IPS-11a (cell line): ENCODE measurements around the gene POLR1G.
A peak's percentile ranks its signal among the peaks of the same experiment; 100 is the strongest.

Source experiments
- H3K4me3 ChIP-seq: one replicate; pipeline ENCODE4 v1.5.1; 2013; ENCODE audit warnings: low read depth, low read length, control low read depth

POLR1G gene, protein sequence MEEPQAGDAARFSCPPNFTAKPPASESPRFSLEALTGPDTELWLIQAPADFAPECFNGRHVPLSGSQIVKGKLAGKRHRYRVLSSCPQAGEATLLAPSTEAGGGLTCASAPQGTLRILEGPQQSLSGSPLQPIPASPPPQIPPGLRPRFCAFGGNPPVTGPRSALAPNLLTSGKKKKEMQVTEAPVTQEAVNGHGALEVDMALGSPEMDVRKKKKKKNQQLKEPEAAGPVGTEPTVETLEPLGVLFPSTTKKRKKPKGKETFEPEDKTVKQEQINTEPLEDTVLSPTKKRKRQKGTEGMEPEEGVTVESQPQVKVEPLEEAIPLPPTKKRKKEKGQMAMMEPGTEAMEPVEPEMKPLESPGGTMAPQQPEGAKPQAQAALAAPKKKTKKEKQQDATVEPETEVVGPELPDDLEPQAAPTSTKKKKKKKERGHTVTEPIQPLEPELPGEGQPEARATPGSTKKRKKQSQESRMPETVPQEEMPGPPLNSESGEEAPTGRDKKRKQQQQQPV

GRCh38 chr19:45406226-45407090, at the start of gene POLR1G:
TSS of gene POLR1G (plus strand) at chr19:45406644. CDS start at chr19:45406697, 53 bp downstream.
- H3K4me3 ChIP-seq = peak within 1 kb of the TSS; percentile 96

DNA sequence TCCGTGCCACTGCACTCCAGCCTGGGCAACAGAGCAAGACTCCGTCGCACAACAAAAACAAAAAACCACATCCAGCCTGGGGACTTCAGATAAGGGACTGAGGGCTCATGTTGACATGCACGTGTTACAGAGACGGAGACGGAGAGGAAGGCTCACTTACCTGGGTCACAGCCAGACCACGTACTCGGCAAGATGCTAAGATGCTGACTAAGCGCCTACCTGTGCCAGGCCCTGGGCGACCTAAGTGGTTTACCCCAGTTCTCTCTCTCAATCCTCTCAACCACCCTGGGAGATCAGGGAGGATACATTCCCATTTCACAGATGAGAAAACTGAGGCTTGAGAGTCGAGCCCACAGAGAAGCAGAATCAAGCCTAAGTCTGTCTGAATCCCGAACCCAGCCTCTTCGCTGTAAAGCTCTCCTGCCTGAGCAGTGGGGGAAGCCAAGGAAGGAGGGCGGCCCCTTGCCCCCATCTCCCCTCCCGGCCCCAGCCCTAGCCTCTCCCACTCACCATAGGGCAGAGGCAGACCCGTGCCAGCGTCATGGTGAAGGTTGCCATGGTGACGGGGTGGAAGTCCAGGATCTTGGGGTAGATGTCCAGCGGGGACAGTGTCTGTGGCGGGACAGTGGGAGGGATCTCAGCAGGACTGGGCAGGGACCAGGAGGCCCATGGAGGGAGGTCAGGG, 49.5 kb upstream of the POLR1G start:
- H3K4me3 ChIP-seq = no peak overlapping the region

DNA sequence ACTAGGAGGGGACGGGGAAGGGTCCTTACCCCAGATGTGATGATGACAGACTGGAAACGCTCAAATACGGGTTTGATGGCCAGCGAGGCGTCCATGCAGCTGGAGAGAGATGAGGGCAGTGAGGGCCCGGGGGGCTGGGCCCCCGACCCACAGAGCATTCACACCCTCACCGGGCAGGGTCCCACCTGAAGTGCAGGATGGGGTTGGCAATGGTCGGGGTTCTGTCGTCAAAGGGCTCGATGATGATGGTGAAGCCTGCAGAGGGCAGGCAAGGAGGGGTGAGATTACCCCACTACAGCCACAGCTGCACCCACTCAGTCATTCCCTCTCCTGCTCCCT, 49.0 kb upstream of the POLR1G start:
- no peak overlapping the region for H3K4me3 ChIP-seq

DNA sequence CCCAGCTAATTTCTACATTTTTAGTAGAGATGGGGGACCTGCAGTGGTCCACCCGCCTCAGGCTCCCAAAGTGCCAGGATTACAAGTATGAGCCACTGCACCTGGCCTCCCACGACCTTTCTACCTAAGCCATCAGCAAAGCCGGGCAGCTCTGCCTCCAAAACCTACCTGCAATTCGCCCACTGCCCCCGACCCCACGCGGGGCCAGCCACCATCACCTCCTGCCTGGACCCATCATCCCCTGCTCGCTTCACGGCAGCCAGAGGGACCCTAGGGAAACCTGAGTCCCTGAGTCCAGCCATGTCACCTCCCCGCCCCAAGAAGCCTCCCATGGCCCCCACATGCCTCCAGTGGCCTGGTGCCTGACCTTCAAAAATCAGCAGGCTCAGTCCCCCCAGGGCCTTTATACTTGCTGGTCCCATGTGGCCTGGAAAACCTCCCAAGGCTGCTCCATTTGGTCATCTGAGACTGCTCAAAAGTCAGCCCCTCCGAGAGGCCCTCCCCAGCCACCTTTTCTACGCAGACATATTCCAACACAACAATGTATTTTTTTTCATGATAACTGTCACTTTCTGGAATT, 48.1 kb upstream of the POLR1G start:
- no peak overlapping the region for H3K4me3 ChIP-seq

GRCh38 chr19:45361608-45362007, 44.8 kb upstream of the POLR1G start:
- no peak overlapping the region for H3K4me3 ChIP-seq

GRCh38 chr19:45362291-45362690, 44.2 kb upstream of the POLR1G start:
- H3K4me3 ChIP-seq = no peak overlapping the region

GRCh38 chr19:45363861-45364459, 42.5 kb upstream of the POLR1G start:
- no peak overlapping the region for H3K4me3 ChIP-seq

DNA sequence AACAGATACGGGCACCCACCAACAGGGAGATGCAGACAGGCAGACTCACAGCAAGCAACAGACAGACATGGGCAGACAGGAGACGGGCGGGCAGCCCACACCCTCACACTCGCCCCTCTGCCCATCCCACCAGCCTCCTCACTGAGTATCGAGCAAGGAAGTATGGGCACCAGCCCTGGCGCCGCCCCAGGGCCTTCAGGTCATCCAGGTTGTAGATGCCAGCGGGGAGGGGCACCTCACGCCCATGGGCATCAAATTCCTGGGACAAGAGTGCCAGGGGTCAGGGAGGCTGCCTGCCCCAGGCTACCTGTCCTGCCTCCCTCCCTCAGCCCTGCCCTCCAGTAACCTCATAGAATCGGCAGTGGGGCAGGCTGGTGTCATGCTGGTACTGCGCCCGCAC, 41.7 kb upstream of the POLR1G start:
- H3K4me3 ChIP-seq = no peak overlapping the region

GRCh38 chr19:45368127-45368526, 38.3 kb upstream of the POLR1G start:
- H3K4me3 ChIP-seq = no peak overlapping the region

DNA sequence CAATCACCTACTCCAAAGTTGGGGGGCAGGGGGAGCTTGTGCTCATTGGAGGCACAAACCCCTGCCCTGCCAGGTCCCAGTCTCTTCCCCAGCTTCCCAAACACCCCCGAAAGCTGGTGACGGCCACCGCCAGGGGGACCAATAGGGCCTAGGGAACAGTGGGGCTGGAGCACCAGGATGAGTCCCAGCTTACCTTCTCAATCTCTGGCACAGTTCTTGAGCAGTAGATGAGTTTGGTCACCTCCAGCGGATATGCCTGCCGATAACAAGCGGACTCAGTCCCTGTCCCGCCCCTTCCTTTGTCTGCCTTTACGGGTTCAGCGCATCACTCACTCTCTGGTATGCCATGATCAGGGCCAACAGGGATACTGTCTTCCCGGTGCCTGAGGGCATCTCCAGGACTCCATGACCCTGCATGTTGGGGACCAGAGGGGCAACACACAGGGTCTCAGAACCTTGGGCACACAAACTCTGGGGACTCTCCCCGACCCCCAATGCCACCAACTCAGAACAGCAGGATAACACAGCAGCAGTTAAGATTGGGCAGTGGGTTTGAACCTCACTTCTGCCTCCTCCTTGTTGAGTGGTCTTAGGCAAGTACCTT, 37.6 kb upstream of the POLR1G start:
- no peak overlapping the region for H3K4me3 ChIP-seq

GRCh38 chr19:45370410-45371204, 35.8 kb upstream of the POLR1G start, which contains the start of gene ERCC2:
TSS of gene ERCC2 (minus strand) at chr19:45370573. CDS start at chr19:45370540, 33 bp downstream.
- peak within 1 kb of the TSS; percentile 84 for H3K4me3 ChIP-seq

DNA sequence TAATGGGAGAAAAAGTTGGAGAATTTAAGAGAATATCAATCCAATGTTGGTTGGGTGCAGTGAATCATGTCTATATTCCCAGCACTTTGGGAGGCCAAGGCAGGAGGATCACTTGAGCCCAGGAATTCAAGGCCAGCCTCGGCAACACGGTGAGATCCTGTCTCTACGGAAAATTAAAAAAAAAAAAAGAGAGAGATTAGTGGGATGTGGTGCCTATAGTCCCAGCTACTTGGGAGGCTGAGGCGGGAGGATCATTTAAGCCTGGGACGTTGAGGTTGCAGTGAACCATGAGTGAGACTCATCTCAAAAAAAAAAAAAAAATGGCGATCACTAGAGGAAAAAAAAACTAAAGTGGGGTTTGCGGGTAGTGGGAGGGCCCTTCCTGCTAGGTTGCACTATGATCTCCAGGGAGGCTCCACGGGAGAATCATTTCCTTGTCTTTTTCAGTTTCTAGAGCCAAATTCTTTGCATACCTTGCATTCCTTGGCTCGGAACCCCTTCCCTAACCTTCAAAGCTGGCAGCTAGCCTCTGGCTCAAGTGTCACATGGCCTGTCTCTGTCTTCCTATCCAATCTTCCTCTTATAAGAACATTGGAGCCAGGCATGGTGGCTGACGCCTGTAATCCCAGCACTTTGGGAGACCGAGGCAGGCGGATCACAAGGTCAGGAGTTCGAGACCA, 30.3 kb upstream of the POLR1G start:
- no peak overlapping the region for H3K4me3 ChIP-seq

GRCh38 chr19:45380107-45380506, 26.3 kb upstream of the POLR1G start:
- H3K4me3 ChIP-seq = no peak overlapping the region

- H3K4me3 ChIP-seq = no peak overlapping the region
Observed at GRCh38 chr19:45382426-45382825, 24.0 kb upstream of the POLR1G start.

- H3K4me3 ChIP-seq = peak overlapping the region; percentile 8
Observed at GRCh38 chr19:45385392-45386221, 20.8 kb upstream of the POLR1G start.

GRCh38 chr19:45391346-45391745, 15.1 kb upstream of the POLR1G start:
- H3K4me3 ChIP-seq = no peak overlapping the region

DNA sequence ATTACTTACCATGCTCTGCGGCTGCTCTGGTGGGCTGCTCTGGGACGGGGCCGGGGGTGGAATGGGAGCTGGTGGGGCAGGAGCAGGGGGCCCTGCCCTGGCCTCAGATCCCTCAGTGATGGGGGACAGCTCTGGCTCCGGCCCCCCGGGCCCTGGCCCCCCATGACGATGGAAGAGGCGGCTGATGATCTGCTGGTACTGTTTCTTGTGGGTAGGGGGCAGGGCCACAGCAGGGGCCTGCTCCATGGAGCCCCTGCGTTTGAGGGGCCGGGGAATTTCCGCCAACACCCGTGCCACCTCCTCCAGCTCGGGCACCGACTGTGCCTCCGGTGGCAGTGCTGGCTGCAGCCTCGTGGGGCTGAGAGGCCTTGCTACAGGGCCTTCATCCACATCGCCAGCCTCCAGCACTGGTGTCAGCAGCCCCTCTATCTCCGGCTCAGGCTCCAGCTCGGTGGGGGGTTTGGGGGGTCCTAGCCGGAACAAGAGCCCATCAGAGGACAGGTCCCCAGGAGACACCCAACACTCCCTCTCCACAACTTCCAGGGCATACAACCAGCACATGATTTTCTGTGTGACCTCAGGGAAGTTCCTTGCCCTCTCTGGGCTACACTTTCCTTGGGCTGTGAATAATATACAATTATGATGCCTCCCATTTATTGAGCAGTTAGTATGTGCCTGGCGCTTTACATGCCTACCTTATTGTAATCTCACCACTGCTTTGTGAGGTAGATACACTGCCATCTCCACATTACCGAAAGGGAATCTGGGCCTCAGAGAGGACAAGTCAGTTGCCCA, 14.4 kb upstream of the POLR1G start:
- H3K4me3 ChIP-seq = no peak overlapping the region
